Heart right ventricle (tissue), 16 donors: ENCODE data around the gene ZBP1. TPM values are rescaled to one million over a fixed set of nuclear protein-coding genes. Genes with fewer than 3 reads are reported as not detected.

Source experiments
- ATAC-seq, 8 donors: fragments of 200-7000 bp; cut with Tn5 transposase; one replicate each; pipeline ENCODE4 v1.9.1; 2020; ENCODE audit warnings: mild to moderate bottlenecking in 8 of 8, moderate library complexity in 8 of 8, moderate number of reproducible peaks in 1 of 8
- DNase-seq, 2 donors: peaks; one replicate each; pipeline ENCODE4 v3.0.0-alpha.2; 2020
- H3K27ac ChIP-seq, 10 donors: fragments of 200-600 bp; sonication (generic) in 2 of 10; one replicate each; pipeline versions ENCODE4 v1.5.0 to v1.8.0; 2020 to 2022; ENCODE audit warnings: mild to moderate bottlenecking in 3 of 10
- H3K27me3 ChIP-seq, 7 donors: fragments of 200-600 bp; one replicate each; pipeline ENCODE4 v1.8.0; 2021 to 2022; ENCODE audit warnings: mild to moderate bottlenecking in 2 of 7
- H3K36me3 ChIP-seq, 9 donors: fragments of 200-600 bp; sonication (generic) in 1 of 9; one replicate each; pipeline versions ENCODE4 v1.5.0 to v1.8.0; 2020 to 2022; ENCODE audit warnings: mild to moderate bottlenecking in 2 of 9
- H3K4me1 ChIP-seq, 9 donors: fragments of 200-600 bp; sonication (generic) in 1 of 9; one replicate each; pipeline versions ENCODE4 v1.5.0 to v1.8.0; 2020 to 2022; ENCODE audit warnings: mild to moderate bottlenecking in 4 of 9
- H3K4me3 ChIP-seq, 10 donors: fragments of 200-600 bp; sonication (generic) in 2 of 10; one replicate each; pipeline versions ENCODE4 v1.5.0 to v1.8.0; 2020 to 2022; ENCODE audit warnings: mild to moderate bottlenecking in 7 of 10, moderate library complexity in 2 of 10
- H3K9me3 ChIP-seq, 11 donors: fragments of 200-600 bp in 10 of 11; sonication (generic) in 2 of 11; one replicate each; pipeline versions ENCODE4 v1.5.0 to v1.8.0; 2013 to 2022; ENCODE audit warnings: mild to moderate bottlenecking in 2 of 11, control low read depth in 1 of 11, moderate library complexity in 1 of 11
- CTCF ChIP-seq, 9 donors: fragments of 200-600 bp; sonication (generic) in 2 of 9; IDR thresholded peaks; one replicate each; pipeline versions ENCODE4 v1.5.0 to v1.8.0; 2021 to 2022; ENCODE audit warnings: antibody characterized with exemption in 9 of 9, mild to moderate bottlenecking in 5 of 9, moderate library complexity in 1 of 9
- WGBS, 2 donors: extraction: QIAGEN DNeasy Blood & Tissue Kit; methylation state at CpG; one replicate each; pipeline ENCODE4 v1.1.7; 2013; ENCODE audit warnings: inconsistent platforms in 1 of 2; 5-methylcytosine and 5-hydroxymethylcytosine counted together
- intact Hi-C, 10 donors: fragments of 100-400 bp; cut with DNase I; formaldehyde crosslinking; loops; one replicate each; pipeline versions ENCODE4 v1.11.1 to v1.14.2; 2022
- polyA plus RNA-seq, 2 donors: library from polyadenylated mRNA; stranded (reverse); fragments of 200-250 nt; gene quantifications; one replicate each; pipeline ENCODE4 v1.2.3, GENCODE V29; 2013
- total RNA-seq, 10 donors: library from RNA; stranded (reverse); fragmentation: NEBNext Ultra II Directional in 3 of 10; extraction: Animal tissue kit (Norgen Biotek cat#: 25700) in 3 of 10; gene quantifications; one replicate each; pipeline versions ENCODE4 v1.2.1 to v1.2.4, GENCODE V29; 2021 to 2023
- donor health status: Arrhythmogenic right ventricular cardiomyopathy.
- donor health status: ischemic (EF 13 %, LVEDD 7.1; RV severe dilation, severe dysfunction).
- donor health status: healthy with polysubstance abuse.
- donor health status: DM: no; HTN: yes; CAD: no.
- donor health status: DM: no; HTN: no; CAD: no.
- donor health status: ischemic (EF 25% LVEDD 6.9; RV normal size, moderate dysfunction).
- donor health status: ischemic (EF 25% LVEDD 5.7; RV mildly dilated, moderate dysfunction).
- donor health status: healthy.
- donor health status: DM: yes; HTN: yes; CAD: no.
- donor health status: Ischemic cardiomyopathy.
- donor health status: ischemic (EF 35%, LVEDD 5.7; RV mildly dilated, moderate dysfunction).
- donor health status: nonischemic (EF 11% LVEDD 7.7; RV severe dilation, severe dysfunction).
- donor health status: DM: yes; HTN: yes; CAD: no.
- donor health status: PGD.
- donor health status: ischemic (EF 29% LVEDD 5.4; RV normal size, mild dysfunction).
- donor health status: nonischemic (EF 23%, LVEDD 6.1; RV moderate dilation, normal function).

Gene ZBP1
- total and polyA plus RNA-seq, 12 donors = 0.13 to 1.2 (median 0.31) TPM; not detected in 2

GRCh38 chr20:57583289-57584257 lies 36.7 kb downstream of the ZBP1 start:
- peaks cover 0 to 79% (median 63%) of the 10 kb centered on the region in 7 donors for H3K27me3 ChIP-seq

GRCh38 chr20:57582432-57583288 lies 37.6 kb downstream of the ZBP1 start:
- WGBS, 2 donors = 34 to 41% methylated on average over 21 of the region's 21 CpGs
- H3K36me3 ChIP-seq = no peaks in the 10 kb centered on the region
- H3K9me3 ChIP-seq = peaks cover 0 to 6% (median 1%) of the 10 kb centered on the region in 11 donors
- DNase-seq (peak; percentile 35 to 58), ATAC-seq (peak in 6 of 8 donors; percentile 56 to 89 (median 73))
- H3K4me1 ChIP-seq = peaks cover 0 to 12% (median 0%) of the 10 kb centered on the region in 9 donors
- H3K27ac ChIP-seq = peak overlapping the region in 9 of 10 donors; percentile 14 to 67 (median 43)
- peak overlapping the region in 1 of 10 donors; percentile 8 for H3K4me3 ChIP-seq
- intact Hi-C loops = no loop called here
- H3K27me3 ChIP-seq = peaks cover 0 to 87% (median 72%) of the 10 kb centered on the region in 7 donors
- peak in 5 of 9 donors; percentile 11 to 43 (median 33) for TF ChIP-seq CTCF (IDR thresholded peaks at IDR 0.05)

More at GRCh38 chr20:57583289-57584257, 36.7 kb downstream of the ZBP1 start:
- WGBS, 2 donors = 83 to 87% methylated on average over 18 of the region's 18 CpGs
- intact Hi-C loops = no loop called here
- Histone ChIP-seq H3K9me3 (peaks cover 0 to 12% (median 6%) of the 10 kb centered on the region in 11 donors), H3K36me3 (no peaks in the 10 kb centered on the region), H3K27ac (peak overlapping the region in 9 of 10 donors; percentile 14 to 67 (median 43)), H3K4me1 (peaks cover 0 to 12% (median 0%) of the 10 kb centered on the region in 9 donors), H3K4me3 (no peak overlapping the region)
- TF ChIP-seq CTCF (IDR thresholded peaks at IDR 0.05) = no peak
- ATAC-seq (no peak), DNase-seq (no peak)

- H3K4me1 ChIP-seq = peaks cover 0 to 12% (median 0%) of the 10 kb centered on the region in 9 donors
- intact Hi-C loops = no loop called here
- 72 to 83% methylated on average over 5 of the region's 5 CpGs for WGBS, 2 donors
- H3K36me3 ChIP-seq = no peaks in the 10 kb centered on the region
- TF ChIP-seq CTCF (IDR thresholded peaks at IDR 0.05) = no peak
- H3K9me3 ChIP-seq = peaks cover 0 to 2% (median 0%) of the 10 kb centered on the region in 11 donors
- H3K27ac ChIP-seq = peak overlapping the region in 4 of 10 donors; percentile 10 to 67 (median 41)
- H3K27me3 ChIP-seq = peaks cover 0 to 87% (median 72%) of the 10 kb centered on the region in 7 donors
- DNase-seq (no peak), ATAC-seq (no peak)
- no peak overlapping the region for H3K4me3 ChIP-seq
Measured at GRCh38 chr20:57582029-57582378, 38.2 kb downstream of the ZBP1 start.
